ENCODE results near the gene ONECUT3.

ONECUT3 gene

GRCh38 chr19:1725100-1726064, 27.9 kb upstream of the ONECUT3 start:
- POLR2A ChIA-PET, result interaction anchor here (0.6 to 1.8 kb wide), 6 partner anchors 9 to 29 kb away, joined by 3 to 9 read pairs (median 3); no protein-coding TSS in a partner anchor
- CTCF ChIA-PET, result interaction anchor here (0.6 kb wide), 1 partner anchor 282 kb away, joined by 3 read pairs; no protein-coding TSS in a partner anchor
- TF ChIP-seq ZNF384 (IDR thresholded peaks at IDR 0.05) (no peak), FOXA1 (IDR thresholded peaks at IDR 0.05) (no peak), BHLHE40 (IDR thresholded peaks at IDR 0.05; ENCODE audit: borderline replicate concordance) (no peak), ARNT (IDR thresholded peaks at IDR 0.05) (no peak), FOXK2 (IDR thresholded peaks at IDR 0.05) (no peak), TARDBP (IDR thresholded peaks at IDR 0.05) (no peak), SUZ12 (IDR thresholded peaks at IDR 0.05) (no peak), L3MBTL2 (conservative IDR thresholded peaks at IDR 0.05) (peak; percentile 35), FOXM1 (IDR thresholded peaks at IDR 0.05; ENCODE audit: borderline replicate concordance) (0 out of 2 replicates have a peak, but pooled peaks have one; percentile 22)
- DNase-seq (ENCODE audit: extremely low spot score), result peak; percentile 99

GRCh38 chr19:1728816-1729567, 24.3 kb upstream of the ONECUT3 start:
- no peak for TF ChIP-seq ARNT (IDR thresholded peaks at IDR 0.05)
- TF ChIP-seq NFRKB (IDR thresholded peaks at IDR 0.05), result no peak
- no peak for TF ChIP-seq SUZ12 (IDR thresholded peaks at IDR 0.05)
- TF ChIP-seq CTBP1 (IDR thresholded peaks at IDR 0.05; ENCODE audit: borderline replicate concordance), result no peak
- no peak for TF ChIP-seq BHLHE40 (IDR thresholded peaks at IDR 0.05; ENCODE audit: borderline replicate concordance)
- no peak for TF ChIP-seq LEF1 (IDR thresholded peaks at IDR 0.05; ENCODE audit: borderline replicate concordance)
- no peak for TF ChIP-seq FOXM1 (IDR thresholded peaks at IDR 0.05; ENCODE audit: borderline replicate concordance)
- TF ChIP-seq, protein P1, sequence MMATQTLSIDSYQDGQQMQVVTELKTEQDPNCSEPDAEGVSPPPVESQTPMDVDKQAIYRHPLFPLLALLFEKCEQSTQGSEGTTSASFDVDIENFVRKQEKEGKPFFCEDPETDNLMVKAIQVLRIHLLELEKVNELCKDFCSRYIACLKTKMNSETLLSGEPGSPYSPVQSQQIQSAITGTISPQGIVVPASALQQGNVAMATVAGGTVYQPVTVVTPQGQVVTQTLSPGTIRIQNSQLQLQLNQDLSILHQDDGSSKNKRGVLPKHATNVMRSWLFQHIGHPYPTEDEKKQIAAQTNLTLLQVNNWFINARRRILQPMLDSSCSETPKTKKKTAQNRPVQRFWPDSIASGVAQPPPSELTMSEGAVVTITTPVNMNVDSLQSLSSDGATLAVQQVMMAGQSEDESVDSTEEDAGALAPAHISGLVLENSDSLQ (IDR thresholded peaks at IDR 0.05), result no peak
- no peak for TF ChIP-seq FOXA1 (IDR thresholded peaks at IDR 0.05)
- TF ChIP-seq HDGF (IDR thresholded peaks at IDR 0.05; ENCODE audit: borderline replicate concordance), result no peak
- no peak for TF ChIP-seq ZNF384 (IDR thresholded peaks at IDR 0.05)
- no peak for TF ChIP-seq SP1 (IDR thresholded peaks at IDR 0.05)
- TF ChIP-seq FOXK2 (IDR thresholded peaks at IDR 0.05), result no peak
- TF ChIP-seq TARDBP (IDR thresholded peaks at IDR 0.05), result no peak
- no peak for DNase-seq (ENCODE audit: extremely low spot score)
- ChIA-PET POLR2A (interaction anchor here (0.6 kb wide), 1 partner anchor 109 kb away, joined by 3 read pairs; no protein-coding TSS in a partner anchor), CTCF (no interaction called here)

GRCh38 chr19:1729568-1729925, 23.8 kb upstream of the ONECUT3 start:
- TF ChIP-seq ELF4 (IDR thresholded peaks at IDR 0.05) (no peak), FOXK2 (IDR thresholded peaks at IDR 0.05) (no peak), SUZ12 (IDR thresholded peaks at IDR 0.05) (no peak), ZNF384 (IDR thresholded peaks at IDR 0.05) (no peak), CTBP1 (IDR thresholded peaks at IDR 0.05; ENCODE audit: borderline replicate concordance) (no peak), FOXA1 (IDR thresholded peaks at IDR 0.05) (no peak), ARNT (IDR thresholded peaks at IDR 0.05) (no peak)
- TF ChIP-seq, protein P1 (IDR thresholded peaks at IDR 0.05), result no peak
- ChIA-PET POLR2A (interaction anchor here (0.6 kb wide), 1 partner anchor 108 kb away, joined by 3 read pairs; no protein-coding TSS in a partner anchor), CTCF (no interaction called here)

DNA sequence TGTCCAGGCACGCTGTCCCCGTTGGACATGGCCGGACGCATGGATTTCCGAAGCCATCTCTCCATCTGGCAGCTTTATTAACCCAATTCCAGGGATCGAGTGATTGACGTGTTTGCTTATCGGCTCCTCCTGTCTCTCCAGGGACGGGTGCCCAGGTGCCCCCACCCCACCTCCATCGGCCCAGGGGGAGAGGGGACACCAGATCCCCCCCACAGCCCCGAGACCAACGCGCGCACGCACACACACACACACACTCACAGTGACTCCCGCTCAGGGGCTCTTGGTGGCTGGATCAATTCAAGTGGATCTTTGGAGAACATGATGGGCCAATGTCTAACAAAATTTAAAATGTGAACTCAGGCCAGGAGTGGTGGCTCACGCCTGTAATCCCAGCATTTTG, 23.1 kb upstream of the ONECUT3 start:
- TF ChIP-seq HDGF (IDR thresholded peaks at IDR 0.05; ENCODE audit: borderline replicate concordance), result no peak
- TF ChIP-seq L3MBTL2 (conservative IDR thresholded peaks at IDR 0.05), result no peak
- no peak for TF ChIP-seq FOXK2 (IDR thresholded peaks at IDR 0.05)
- TF ChIP-seq LEF1 (IDR thresholded peaks at IDR 0.05; ENCODE audit: borderline replicate concordance), result no peak
- no peak for TF ChIP-seq SUZ12 (IDR thresholded peaks at IDR 0.05)
- TF ChIP-seq TARDBP (IDR thresholded peaks at IDR 0.05), result no peak
- no peak for TF ChIP-seq FOXA1 (IDR thresholded peaks at IDR 0.05)
- no peak for TF ChIP-seq ZNF384 (IDR thresholded peaks at IDR 0.05)
- TF ChIP-seq ARNT (IDR thresholded peaks at IDR 0.05), result no peak
- TF ChIP-seq ELF4 (IDR thresholded peaks at IDR 0.05), result no peak
- POLR2A ChIA-PET, result no interaction called here
- CTCF ChIA-PET, result interaction anchor here (0.6 kb wide), 1 partner anchor 354 kb away, joined by 4 read pairs; no protein-coding TSS in a partner anchor
- no peak for DNase-seq (ENCODE audit: extremely low spot score)

More at GRCh38 chr19:1729568-1729925, 23.8 kb upstream of the ONECUT3 start:
- no peak for DNase-seq (ENCODE audit: extremely low spot score)

- ChIA-PET POLR2A (interaction anchor here (1.2 kb wide), 1 partner anchor 9 kb away, joined by 9 read pairs; no protein-coding TSS in a partner anchor), CTCF (no interaction called here)
- TF ChIP-seq NFRKB (IDR thresholded peaks at IDR 0.05) (no peak), SP1 (IDR thresholded peaks at IDR 0.05) (no peak), BHLHE40 (IDR thresholded peaks at IDR 0.05; ENCODE audit: borderline replicate concordance) (no peak), LEF1 (IDR thresholded peaks at IDR 0.05; ENCODE audit: borderline replicate concordance) (no peak), FOXM1 (IDR thresholded peaks at IDR 0.05; ENCODE audit: borderline replicate concordance) (no peak), ARNT (IDR thresholded peaks at IDR 0.05) (no peak), FOXA1 (IDR thresholded peaks at IDR 0.05) (no peak), ZNF384 (IDR thresholded peaks at IDR 0.05) (no peak), HDGF (IDR thresholded peaks at IDR 0.05; ENCODE audit: borderline replicate concordance) (no peak)
- TF ChIP-seq, protein P1 (IDR thresholded peaks at IDR 0.05), result no peak
- DNase-seq (ENCODE audit: extremely low spot score), result no peak
Measured at GRCh38 chr19:1734321-1734966, 18.9 kb upstream of the ONECUT3 start.

Data from HEK293T (cell line).